Keratinocyte (primary cell): ENCODE results near the gene CLSTN2.

Experiments used
- EZH2 ChIP-seq: IDR thresholded peaks from one replicate; pipeline ENCODE4 v1.6.1; 2012; ENCODE audit warnings: inconsistent platforms, mild to moderate bottlenecking, low read length, moderate library complexity
- TF ChIP-seq, protein P1 (sequence below), 3 experiments: IDR thresholded peaks in 1 of 3; conservative IDR thresholded peaks in 1 of 3; optimal IDR thresholded peaks in 1 of 3; 2 replicates in 2 of 3; 3 replicates in 1 of 3; pipeline versions ENCODE3 to v1.5.1; 2011; ENCODE audit warnings: low read length in 3 of 3, mild to moderate bottlenecking in 3 of 3, moderate library complexity in 2 of 3, control low read depth in 1 of 3, inconsistent platforms in 1 of 3; ENCODE audit not compliant: insufficient read depth in 2 of 3; ENCODE audit errors: extremely low read depth in 1 of 3

DNA sequence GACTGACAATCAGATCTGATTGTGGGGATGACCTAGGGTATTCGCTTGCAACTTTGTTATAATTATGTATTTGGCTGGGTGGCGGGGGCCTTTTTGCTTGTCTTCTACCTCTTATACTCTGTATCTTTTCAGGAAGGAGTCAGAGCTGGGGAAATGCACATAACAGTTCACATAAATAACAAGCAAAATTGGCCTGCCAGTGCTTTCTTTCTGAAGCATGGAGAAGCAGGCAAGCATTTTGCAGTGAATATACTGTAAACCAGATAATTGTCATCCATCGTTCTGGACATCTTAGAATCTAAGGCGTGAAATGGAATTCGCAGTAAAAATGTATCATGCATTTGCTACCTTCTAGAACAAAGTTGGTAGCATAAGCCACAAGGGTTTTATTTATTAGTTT lies 227.6 kb downstream of the CLSTN2 start:
- TF ChIP-seq, protein P1, sequence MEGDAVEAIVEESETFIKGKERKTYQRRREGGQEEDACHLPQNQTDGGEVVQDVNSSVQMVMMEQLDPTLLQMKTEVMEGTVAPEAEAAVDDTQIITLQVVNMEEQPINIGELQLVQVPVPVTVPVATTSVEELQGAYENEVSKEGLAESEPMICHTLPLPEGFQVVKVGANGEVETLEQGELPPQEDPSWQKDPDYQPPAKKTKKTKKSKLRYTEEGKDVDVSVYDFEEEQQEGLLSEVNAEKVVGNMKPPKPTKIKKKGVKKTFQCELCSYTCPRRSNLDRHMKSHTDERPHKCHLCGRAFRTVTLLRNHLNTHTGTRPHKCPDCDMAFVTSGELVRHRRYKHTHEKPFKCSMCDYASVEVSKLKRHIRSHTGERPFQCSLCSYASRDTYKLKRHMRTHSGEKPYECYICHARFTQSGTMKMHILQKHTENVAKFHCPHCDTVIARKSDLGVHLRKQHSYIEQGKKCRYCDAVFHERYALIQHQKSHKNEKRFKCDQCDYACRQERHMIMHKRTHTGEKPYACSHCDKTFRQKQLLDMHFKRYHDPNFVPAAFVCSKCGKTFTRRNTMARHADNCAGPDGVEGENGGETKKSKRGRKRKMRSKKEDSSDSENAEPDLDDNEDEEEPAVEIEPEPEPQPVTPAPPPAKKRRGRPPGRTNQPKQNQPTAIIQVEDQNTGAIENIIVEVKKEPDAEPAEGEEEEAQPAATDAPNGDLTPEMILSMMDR (optimal IDR thresholded peaks at IDR 0.05 in 1 of 3, IDR thresholded peaks at IDR 0.05 in 1 of 3, conservative IDR thresholded peaks at IDR 0.05 in 1 of 3; ENCODE audit: extremely low read depth in 1 of 3, insufficient read depth in 2 of 3, low read length in 3 of 3), result no peak
- TF ChIP-seq EZH2, result no peak
